AG09319 (cell line): Measurements from ENCODE around the gene SAP30BP.

Experiments
- DNase-seq: peaks from one replicate; pipeline ENCODE4 v3.0.0-alpha.2; 2010; ENCODE audit warnings: low read depth; ENCODE audit errors: extremely low read depth
- CTCF ChIP-seq: IDR thresholded peaks from 2 replicates; pipeline ENCODE4 v1.5.1; 2011; ENCODE audit warnings: low read depth, mild to moderate bottlenecking, inconsistent platforms, low read length, moderate library complexity

The SAP30BP gene

GRCh38 chr17:75643643-75644017 lies 23.5 kb upstream of the SAP30BP start:
- no peak for DNase-seq
- TF ChIP-seq CTCF, result no peak

DNA sequence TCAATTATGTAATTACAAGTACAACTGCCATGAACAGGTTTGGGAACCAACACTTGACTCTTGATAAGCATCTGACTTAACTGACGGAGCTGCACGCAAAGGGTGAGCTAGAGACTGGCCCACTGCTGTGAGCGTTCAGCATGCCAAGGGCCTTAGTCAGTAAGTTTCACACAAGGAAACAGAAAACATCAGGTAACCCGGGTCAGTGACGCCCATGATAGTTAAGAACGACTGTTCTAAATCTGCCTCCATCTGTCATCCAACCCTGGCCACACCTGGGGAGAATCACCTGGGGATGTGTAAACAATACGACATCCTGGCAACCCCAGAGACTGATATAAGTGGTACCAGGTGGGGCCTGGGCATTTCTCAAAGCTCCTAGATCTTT lies 21.6 kb upstream of the SAP30BP start:
- DNase-seq, result no peak
- no peak for TF ChIP-seq CTCF

- no peak for DNase-seq
- no peak for TF ChIP-seq CTCF
Measured at GRCh38 chr17:75645889-75646637, 21.1 kb upstream of the SAP30BP start.

DNA sequence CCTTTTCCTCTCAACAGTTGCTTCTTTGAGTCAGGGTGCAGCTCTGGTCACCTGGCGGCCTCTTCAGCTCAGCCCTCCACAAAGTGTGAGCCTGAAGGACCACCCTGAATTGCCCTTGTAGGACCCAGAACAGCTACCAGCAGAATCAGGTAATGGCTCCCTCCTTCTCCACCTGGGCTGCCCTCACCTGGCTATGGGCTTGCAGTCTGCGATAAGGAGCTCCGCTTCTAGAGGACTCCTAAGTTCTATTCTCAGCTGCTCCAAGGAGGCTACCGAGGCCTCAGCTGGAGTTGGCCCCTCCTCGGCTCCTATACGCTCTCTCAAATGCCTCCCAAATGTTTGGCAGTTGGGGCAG lies 20.5 kb upstream of the SAP30BP start:
- DNase-seq, result no peak
- TF ChIP-seq CTCF, result no peak

DNA sequence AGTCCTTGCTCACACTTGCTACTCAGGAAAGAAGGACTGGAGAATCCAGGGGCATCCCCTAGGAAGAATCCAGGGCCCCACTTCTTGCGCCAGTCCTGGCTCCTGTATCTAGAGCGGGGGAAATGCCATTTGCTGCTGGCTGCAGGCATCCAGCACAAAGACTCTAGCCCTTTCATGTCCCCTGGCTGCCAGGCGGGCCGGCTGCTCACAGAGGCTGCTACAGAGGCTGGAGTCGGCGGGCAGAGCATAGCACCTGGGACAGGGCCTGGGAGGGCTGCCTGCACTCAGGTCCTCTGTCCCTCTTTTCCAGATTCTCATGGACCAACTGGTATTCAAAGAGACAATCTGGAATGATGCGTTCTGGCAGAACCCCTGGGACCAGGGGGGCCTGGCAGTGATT lies 20.1 kb upstream of the SAP30BP start:
- no peak for TF ChIP-seq CTCF
- DNase-seq, result no peak

DNA sequence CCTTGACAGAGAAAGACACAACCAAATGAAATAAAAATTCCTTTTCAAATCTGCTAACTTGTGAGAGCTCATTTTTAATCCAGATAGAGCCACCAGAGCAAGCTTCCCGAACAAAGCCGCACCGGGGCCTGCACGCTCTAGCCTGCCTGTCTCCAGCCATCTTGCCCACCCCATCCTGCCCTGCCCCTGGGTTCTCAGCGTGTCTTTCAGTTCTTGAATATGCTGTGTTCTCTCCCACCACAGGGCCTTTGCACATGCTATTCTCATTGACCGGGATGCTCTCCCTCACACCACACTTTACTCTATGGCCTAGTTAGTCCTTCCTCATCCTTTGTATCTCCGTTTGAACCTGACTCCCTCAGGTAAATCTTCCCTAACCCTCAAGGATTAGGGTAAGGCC lies 19.2 kb upstream of the SAP30BP start:
- TF ChIP-seq CTCF, result no peak
- DNase-seq, result no peak

DNA sequence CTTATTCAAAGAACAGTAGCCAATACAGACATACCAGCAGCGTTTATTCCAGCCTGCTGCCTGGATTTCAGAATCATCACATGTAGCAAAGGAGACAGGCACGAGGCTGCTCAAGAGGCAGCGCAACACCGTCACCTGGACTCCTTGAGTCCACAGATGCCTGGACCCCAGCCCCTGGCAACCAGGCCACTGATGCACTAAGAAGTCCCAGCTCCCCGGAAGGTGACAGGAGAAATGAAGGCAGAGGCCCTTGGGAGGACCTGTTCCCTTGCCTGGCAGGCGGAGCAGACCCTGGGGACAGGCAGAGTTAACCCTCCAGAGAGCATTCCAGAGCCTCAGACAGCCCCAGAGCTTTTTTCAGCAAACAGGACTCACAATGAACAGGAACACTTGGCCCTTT lies 17.5 kb upstream of the SAP30BP start:
- TF ChIP-seq CTCF, result no peak
- DNase-seq, result no peak
